ENCODE measurements around the gene LCN1. TPM values are rescaled to one million over a fixed set of nuclear protein-coding genes. Genes with fewer than 3 reads are reported as not detected.
A peak's percentile ranks its signal among the peaks of the same experiment; 100 is the strongest.

The LCN1 gene
- total RNA-seq, 5 donors from 2014 or later (not counting 1 experiment from before 2014, with no cell fraction given), result not detected

GRCh38 chr9:135478191-135478590 lies 43.0 kb upstream of the LCN1 start:
- Mint-ChIP-seq H3K27ac (peak overlapping the region in 1 of 2 donors; percentile 77), H3K27me3 (peaks cover 37 to 46% of the 10 kb centered on the region in 2 donors), H3K9me3 (no peaks in the 10 kb centered on the region), H3K36me3 (no peaks in the 10 kb centered on the region), H3K4me3 (peak overlapping the region; percentile 83 to 92 (median 87)), H3K4me1 (peaks cover 6 to 16% (median 8%) of the 10 kb centered on the region in 3 donors)
- peaks cover 0 to 15% of the 10 kb centered on the region in 2 experiments for H3K4me1 ChIP-seq (ENCODE audit: control insufficient read depth in 1 of 2, extremely low read depth in 1 of 2, insufficient read depth in 2 of 2, low read length in 2 of 2)
- 93% methylated on average over 8 of the region's 10 CpGs for WGBS (ENCODE audit: insufficient coverage)
- no peak overlapping the region for H3K4me3 ChIP-seq (ENCODE audit: control insufficient read depth in 1 of 2, extremely low read depth in 1 of 2, low read length in 1 of 2)
- DNase-seq (no peak), ATAC-seq (replicated peaks in 1 of 4) (no peak)
- H3K9me3 ChIP-seq, result no peaks in the 10 kb centered on the region
- ChIA-PET CTCF (no interaction called here), POLR2A (no interaction called here)
- H3K27ac ChIP-seq (ENCODE audit: low read length), result no peak overlapping the region
- H3K27me3 ChIP-seq (replicated peaks in 1 of 2; ENCODE audit: control insufficient read depth in 2 of 2, extremely low read depth in 1 of 2, insufficient read depth in 2 of 2, low read length in 1 of 2), result peaks cover 3 to 72% of the 10 kb centered on the region in 2 experiments
- no peaks in the 10 kb centered on the region for H3K36me3 ChIP-seq (ENCODE audit: control insufficient read depth in 2 of 2, extremely low read depth in 1 of 2, insufficient read depth in 1 of 2, low read length in 1 of 2)

DNA sequence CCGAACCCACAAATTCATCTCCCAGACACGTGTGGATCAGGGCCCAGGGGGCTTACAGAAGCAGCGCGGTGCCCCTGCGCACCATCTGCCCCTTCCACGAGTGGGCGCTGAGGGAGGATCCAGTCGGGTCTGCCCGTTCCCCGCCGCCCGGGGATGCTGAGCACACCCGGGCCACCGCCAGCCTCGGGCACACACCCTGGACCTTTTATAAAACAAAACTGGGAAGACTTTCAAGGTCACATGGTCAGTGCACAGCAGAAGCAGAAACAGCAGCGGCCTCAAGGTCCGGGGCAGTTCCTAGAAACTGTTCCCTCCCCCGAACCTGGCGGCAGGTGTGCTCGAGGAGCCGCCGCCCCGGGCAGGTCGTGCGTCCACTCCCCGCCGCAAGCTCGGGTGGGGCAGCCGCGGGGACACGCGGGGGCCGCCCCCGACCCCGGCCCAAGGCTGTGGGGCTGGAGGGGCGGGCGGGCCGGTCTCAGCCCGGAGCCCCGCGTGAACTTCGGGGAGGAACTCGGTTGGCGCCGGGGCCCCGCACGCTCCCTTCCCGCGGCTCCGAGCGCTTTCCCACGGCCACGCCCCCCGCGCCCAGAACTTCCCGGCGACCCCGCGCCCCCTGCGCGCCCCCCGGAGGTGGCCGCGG lies 42.3 kb upstream of the LCN1 start:
- Histone ChIP-seq H3K4me3 (ENCODE audit: control insufficient read depth in 1 of 2, extremely low read depth in 1 of 2, low read length in 1 of 2) (no peak overlapping the region), H3K4me1 (ENCODE audit: control insufficient read depth in 1 of 2, extremely low read depth in 1 of 2, insufficient read depth in 2 of 2, low read length in 2 of 2) (peaks cover 0 to 15% of the 10 kb centered on the region in 2 experiments), H3K36me3 (ENCODE audit: control insufficient read depth in 2 of 2, extremely low read depth in 1 of 2, insufficient read depth in 1 of 2, low read length in 1 of 2) (no peaks in the 10 kb centered on the region), H3K27me3 (replicated peaks in 1 of 2; ENCODE audit: control insufficient read depth in 2 of 2, extremely low read depth in 1 of 2, insufficient read depth in 2 of 2, low read length in 1 of 2) (peaks cover 3 to 78% of the 10 kb centered on the region in 2 experiments), H3K27ac (ENCODE audit: low read length) (no peak overlapping the region), H3K9me3 (no peaks in the 10 kb centered on the region)
- Mint-ChIP-seq H3K27ac (peak overlapping the region in 1 of 2 donors; percentile 77), H3K9me3 (no peaks in the 10 kb centered on the region), H3K27me3 (peaks cover 42 to 54% of the 10 kb centered on the region in 2 donors), H3K4me1 (peaks cover 6 to 16% (median 8%) of the 10 kb centered on the region in 3 donors), H3K36me3 (no peaks in the 10 kb centered on the region), H3K4me3 (peak overlapping the region; percentile 83 to 92 (median 87))
- ChIA-PET CTCF (no interaction called here), POLR2A (no interaction called here)
- ATAC-seq (replicated peaks in 1 of 4) (peak; percentile 24 to 55 (median 38)), DNase-seq (peak in 4 of 35 experiments; percentile 9 to 25 (median 16))
- WGBS (ENCODE audit: insufficient coverage), result 3% methylated on average over 63 of the region's 64 CpGs

DNA sequence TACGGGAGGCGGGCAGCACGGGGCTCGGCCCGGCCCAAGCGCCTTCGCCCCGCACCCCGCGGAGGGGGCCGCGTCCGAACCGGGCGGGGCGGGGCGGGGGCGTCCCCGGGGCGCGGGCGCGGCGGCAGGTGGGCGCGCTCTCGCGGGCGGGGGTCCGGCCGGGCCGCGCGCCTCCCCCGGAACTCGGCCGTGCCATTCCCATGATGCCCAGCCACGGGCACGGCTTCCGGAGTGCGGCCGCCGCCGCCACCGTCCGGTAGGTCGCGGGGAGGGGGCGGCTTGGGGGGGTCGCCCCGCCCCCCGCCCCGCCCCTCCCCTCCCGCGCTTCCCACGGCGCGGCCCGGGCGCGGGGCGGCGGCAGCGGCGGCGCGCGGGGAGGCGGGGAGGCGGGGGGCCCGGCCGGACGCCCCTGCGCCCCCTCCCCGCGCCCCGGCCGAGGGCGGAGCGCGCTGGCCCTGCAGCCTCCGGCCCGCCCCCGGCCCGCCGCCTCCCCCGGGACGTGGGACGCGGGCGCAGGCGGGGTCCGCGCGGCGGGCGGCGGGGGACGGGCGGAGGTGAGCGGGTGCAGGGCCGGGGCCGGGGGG lies 41.7 kb upstream of the LCN1 start, which contains the start of gene PPP1R26:
PPP1R26 (plus strand) TSS at position 314 of the 584 bp plus-strand sequence. CDS start 4,729 bp downstream, outside the sequence.
- no peak for DNase-seq
- H3K27me3 ChIP-seq (replicated peaks in 1 of 2; ENCODE audit: control insufficient read depth in 2 of 2, extremely low read depth in 1 of 2, insufficient read depth in 2 of 2, low read length in 1 of 2), result peaks cover 3 to 79% of the 10 kb centered on the region in 2 experiments
- 2% methylated on average over 57 of the region's 103 CpGs for WGBS (ENCODE audit: insufficient coverage)
- peaks cover 44 to 55% of the 10 kb centered on the region in 2 donors for H3K27me3 Mint-ChIP-seq
- ChIA-PET POLR2A (no interaction called here), CTCF (no interaction called here)
- peaks cover 0 to 15% of the 10 kb centered on the region in 2 experiments for H3K4me1 ChIP-seq (ENCODE audit: control insufficient read depth in 1 of 2, extremely low read depth in 1 of 2, insufficient read depth in 2 of 2, low read length in 2 of 2)
- H3K27ac Mint-ChIP-seq, result peak within 1 kb of the TSS in 1 of 2 donors; percentile 77
- H3K36me3 Mint-ChIP-seq, result no peaks in the 10 kb centered on the region
- H3K4me3 Mint-ChIP-seq, result peak within 1 kb of the TSS; percentile 83 to 92 (median 87)
- no peaks in the 10 kb centered on the region for H3K9me3 Mint-ChIP-seq
- no peaks in the 10 kb centered on the region for H3K36me3 ChIP-seq (ENCODE audit: control insufficient read depth in 2 of 2, extremely low read depth in 1 of 2, insufficient read depth in 1 of 2, low read length in 1 of 2)
- H3K4me3 ChIP-seq (ENCODE audit: control insufficient read depth in 1 of 2, extremely low read depth in 1 of 2, low read length in 1 of 2), result peak within 1 kb of the TSS; percentile 47 to 64
- ATAC-seq (replicated peaks in 1 of 4), result peak in 3 of 4 experiments; percentile 13 to 15 (median 15)
- no peaks in the 10 kb centered on the region for H3K9me3 ChIP-seq
- peaks cover 6 to 16% (median 8%) of the 10 kb centered on the region in 3 donors for H3K4me1 Mint-ChIP-seq
- no peak within 1 kb of the TSS for H3K27ac ChIP-seq (ENCODE audit: low read length)

- POLR2A ChIA-PET, result no interaction called here
- peaks cover 47 to 58% of the 10 kb centered on the region in 2 donors for H3K27me3 Mint-ChIP-seq
These were observed 40.9 kb upstream of the LCN1 start for GRCh38 chr9:135480071-135480939.

GRCh38 chr9:135480940-135481310 lies 40.3 kb upstream of the LCN1 start:
- POLR2A ChIA-PET, result no interaction called here
- CTCF ChIA-PET, result no interaction called here
- H3K9me3 Mint-ChIP-seq, result no peaks in the 10 kb centered on the region
- H3K9me3 ChIP-seq, result no peaks in the 10 kb centered on the region
- H3K4me1 Mint-ChIP-seq, result peaks cover 6 to 16% (median 8%) of the 10 kb centered on the region in 3 donors
- H3K4me3 ChIP-seq (ENCODE audit: control insufficient read depth in 1 of 2, extremely low read depth in 1 of 2, low read length in 1 of 2), result peak overlapping the region; percentile 47 to 64
- DNase-seq (no peak), ATAC-seq (replicated peaks in 1 of 4) (peak in 1 of 4 experiments; percentile 41)
- no peak overlapping the region for H3K27ac Mint-ChIP-seq
- no peak overlapping the region for H3K27ac ChIP-seq (ENCODE audit: low read length)
- peak overlapping the region; percentile 31 to 65 (median 58) for H3K4me3 Mint-ChIP-seq
- peaks cover 3 to 83% of the 10 kb centered on the region in 2 experiments for H3K27me3 ChIP-seq (replicated peaks in 1 of 2; ENCODE audit: control insufficient read depth in 2 of 2, extremely low read depth in 1 of 2, insufficient read depth in 2 of 2, low read length in 1 of 2)
- peaks cover 0 to 15% of the 10 kb centered on the region in 2 experiments for H3K4me1 ChIP-seq (ENCODE audit: control insufficient read depth in 1 of 2, extremely low read depth in 1 of 2, insufficient read depth in 2 of 2, low read length in 2 of 2)
- peaks cover 43 to 55% of the 10 kb centered on the region in 2 donors for H3K27me3 Mint-ChIP-seq
- H3K36me3 ChIP-seq (ENCODE audit: control insufficient read depth in 2 of 2, extremely low read depth in 1 of 2, insufficient read depth in 1 of 2, low read length in 1 of 2), result no peaks in the 10 kb centered on the region
- WGBS (ENCODE audit: insufficient coverage), result 71% methylated on average over 5 of the region's 11 CpGs
- no peaks in the 10 kb centered on the region for H3K36me3 Mint-ChIP-seq

More at GRCh38 chr9:135480071-135480939, 40.9 kb upstream of the LCN1 start:
- peaks cover 6 to 16% (median 8%) of the 10 kb centered on the region in 3 donors for H3K4me1 Mint-ChIP-seq
- Histone ChIP-seq H3K9me3 (no peaks in the 10 kb centered on the region), H3K27me3 (replicated peaks in 1 of 2; ENCODE audit: control insufficient read depth in 2 of 2, extremely low read depth in 1 of 2, insufficient read depth in 2 of 2, low read length in 1 of 2) (peaks cover 3 to 83% of the 10 kb centered on the region in 2 experiments), H3K4me1 (ENCODE audit: control insufficient read depth in 1 of 2, extremely low read depth in 1 of 2, insufficient read depth in 2 of 2, low read length in 2 of 2) (peaks cover 0 to 15% of the 10 kb centered on the region in 2 experiments), H3K36me3 (ENCODE audit: control insufficient read depth in 2 of 2, extremely low read depth in 1 of 2, insufficient read depth in 1 of 2, low read length in 1 of 2) (no peaks in the 10 kb centered on the region), H3K4me3 (ENCODE audit: control insufficient read depth in 1 of 2, extremely low read depth in 1 of 2, low read length in 1 of 2) (peak overlapping the region; percentile 47 to 64), H3K27ac (ENCODE audit: low read length) (no peak overlapping the region)
- CTCF ChIA-PET, result no interaction called here
- no peaks in the 10 kb centered on the region for H3K9me3 Mint-ChIP-seq
- H3K36me3 Mint-ChIP-seq, result no peaks in the 10 kb centered on the region
- peak overlapping the region; percentile 31 to 65 (median 58) for H3K4me3 Mint-ChIP-seq
- DNase-seq (peak in 1 of 35 experiments; percentile 11), ATAC-seq (replicated peaks in 1 of 4) (peak; percentile 29 to 56 (median 47))
- H3K27ac Mint-ChIP-seq, result no peak overlapping the region
- WGBS (ENCODE audit: insufficient coverage), result 1% methylated on average over 58 of the region's 76 CpGs
